ENCODE measurements around the gene PHACTR1. TPM values are rescaled to one million over a fixed set of nuclear protein-coding genes. Genes with fewer than 3 reads are reported as not detected.
A peak's percentile ranks its signal among the peaks of the same experiment; 100 is the strongest.

PHACTR1 gene
- total and polyA plus RNA-seq, 8 donors: 0.46 to 17.4 (median 6.4) TPM; not detected in 1

DNA sequence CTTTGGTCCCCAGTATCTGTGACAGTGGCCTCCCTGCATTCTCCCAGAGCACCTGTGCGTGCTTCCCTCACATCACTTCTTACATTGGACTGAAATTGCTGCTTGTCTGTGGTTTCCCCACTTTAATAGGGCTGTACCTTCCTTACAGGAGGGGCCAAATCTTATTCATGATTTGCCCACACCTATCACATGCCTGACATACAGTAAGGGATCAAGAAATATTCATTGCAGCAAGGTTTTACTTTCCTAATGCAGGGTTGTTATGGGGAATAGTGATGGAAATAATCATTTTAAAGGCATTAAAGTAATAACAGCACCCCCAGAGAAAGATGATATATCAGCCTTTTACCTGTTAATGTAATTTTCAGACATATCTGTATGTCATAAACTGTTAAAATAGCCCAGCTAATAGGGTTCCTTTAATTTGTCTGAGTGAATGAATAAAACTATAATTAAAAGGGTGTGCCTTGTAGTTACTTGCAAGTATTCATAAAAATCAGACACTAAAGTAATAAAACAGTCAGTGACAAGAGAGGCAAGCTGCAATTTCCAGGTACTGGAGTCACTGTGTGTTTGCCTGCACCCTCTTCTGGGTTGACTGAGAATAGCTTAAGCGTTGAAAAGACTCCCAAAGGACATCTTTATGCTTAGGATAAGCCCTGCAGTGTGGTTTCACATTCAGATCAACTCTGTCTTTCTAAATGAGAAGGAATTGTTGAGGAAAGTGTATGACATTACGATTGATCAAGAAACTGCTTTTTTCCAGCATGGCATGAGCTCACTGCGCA lies 182.7 kb downstream of the PHACTR1 start:
- H3K27ac ChIP-seq: no peak overlapping the region
- TF ChIP-seq POLR2AphosphoS5 (IDR thresholded peaks at IDR 0.05): no peak
- TF ChIP-seq POLR2A (IDR thresholded peaks at IDR 0.05): no peak
- TF ChIP-seq EP300 (IDR thresholded peaks at IDR 0.05): no peak
- no peak for TF ChIP-seq CTCF (IDR thresholded peaks at IDR 0.05)
- peaks cover 0 to 4% (median 0%) of the 10 kb centered on the region in 3 donors for H3K27me3 ChIP-seq
- no peak for DNase-seq
- 73 to 83% (median 79%) methylated on average over 3 to 4 of the region's 4 CpGs for WGBS, 5 donors
- peaks cover 0 to 8% (median 3%) of the 10 kb centered on the region in 4 donors for H3K4me1 ChIP-seq
- H3K9me3 ChIP-seq: no peaks in the 10 kb centered on the region
- no peak overlapping the region for H3K4me3 ChIP-seq
- H3K36me3 ChIP-seq: no peaks in the 10 kb centered on the region
- intact Hi-C loops (cut with DNase I; ENCODE audit: low total_unique reads): loop anchor here (10.0 kb wide), 1 partner anchor 264 kb away; no protein-coding TSS in a partner anchor

DNA sequence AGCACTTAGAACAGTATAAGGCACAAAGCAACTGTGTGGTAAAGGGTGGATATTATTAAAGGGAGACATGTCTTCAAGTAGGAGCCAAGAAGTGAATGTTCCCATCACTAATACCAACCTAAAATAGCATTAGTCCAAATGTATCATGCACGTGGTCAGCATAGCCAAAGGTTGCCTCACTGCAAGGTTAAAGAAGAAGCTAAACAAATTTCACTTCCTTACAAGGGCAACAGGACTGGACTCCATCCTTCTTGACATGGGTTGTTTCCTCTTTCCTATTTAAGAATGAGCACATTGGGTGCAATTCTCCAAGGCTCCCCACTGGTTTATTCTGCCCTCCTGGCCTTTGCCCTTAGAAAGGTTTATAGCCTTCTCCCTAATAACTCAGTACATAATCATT lies 186.7 kb downstream of the PHACTR1 start:
- 38 to 53% (median 41%) methylated on average over 1 of the region's 1 CpG for WGBS, 5 donors
- H3K4me3 ChIP-seq: no peak overlapping the region
- H3K27me3 ChIP-seq: no peaks in the 10 kb centered on the region
- no peak for DNase-seq
- H3K9me3 ChIP-seq: no peaks in the 10 kb centered on the region
- H3K27ac ChIP-seq: peak overlapping the region in 2 of 5 donors; percentile 27 to 75
- no peaks in the 10 kb centered on the region for H3K4me1 ChIP-seq
- intact Hi-C loops (cut with DNase I; ENCODE audit: low total_unique reads): no loop called here
- no peaks in the 10 kb centered on the region for H3K36me3 ChIP-seq
- TF ChIP-seq POLR2A (IDR thresholded peaks at IDR 0.05): no peak
- TF ChIP-seq POLR2AphosphoS5 (IDR thresholded peaks at IDR 0.05): peak in 2 of 3 donors; percentile 67 to 81
- peak; percentile 55 for TF ChIP-seq EP300 (IDR thresholded peaks at IDR 0.05)

GRCh38 chr6:12909833-12910232 lies 193.3 kb downstream of the PHACTR1 start:
- DNase-seq: peak in 1 of 2 donors; percentile 23
- Histone ChIP-seq H3K27ac (no peak overlapping the region), H3K36me3 (no peaks in the 10 kb centered on the region), H3K4me3 (no peak overlapping the region), H3K27me3 (no peaks in the 10 kb centered on the region), H3K9me3 (no peaks in the 10 kb centered on the region), H3K4me1 (peaks cover 0 to 5% (median 0%) of the 10 kb centered on the region in 4 donors)
- intact Hi-C loops (cut with DNase I; ENCODE audit: low total_unique reads): loop anchor here (10.0 kb wide), 1 partner anchor 425 kb away; no protein-coding TSS in a partner anchor
- TF ChIP-seq EP300 (IDR thresholded peaks at IDR 0.05): no peak
- TF ChIP-seq CTCF (IDR thresholded peaks at IDR 0.05): no peak
- no peak for TF ChIP-seq POLR2A (IDR thresholded peaks at IDR 0.05)
- TF ChIP-seq POLR2AphosphoS5 (IDR thresholded peaks at IDR 0.05): no peak
- 50 to 79% (median 71%) methylated on average over 6 of the region's 6 CpGs for WGBS, 5 donors

DNA sequence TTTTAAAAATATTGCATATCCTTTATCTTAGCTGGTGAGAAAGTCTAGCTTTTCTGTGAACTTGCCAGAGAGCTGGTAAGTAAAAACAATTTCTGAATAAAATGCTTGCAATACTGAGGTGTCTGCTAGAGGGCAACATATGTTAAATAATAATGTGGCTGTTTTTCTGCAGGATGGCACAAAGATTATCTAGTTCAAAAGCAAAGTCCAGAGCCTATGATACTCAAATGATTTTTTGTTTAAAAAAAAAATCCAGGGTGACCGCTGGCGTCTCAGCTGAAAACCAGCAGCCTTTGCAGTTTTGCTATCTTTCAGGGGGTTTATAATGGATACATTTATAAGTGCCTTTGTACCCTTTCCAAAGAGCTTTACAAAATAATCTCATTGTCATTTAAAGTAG lies 194.9 kb downstream of the PHACTR1 start:
- intact Hi-C loops (cut with DNase I; ENCODE audit: low total_unique reads): loop anchor here (10.0 kb wide), 1 partner anchor 423 kb away; no protein-coding TSS in a partner anchor
- H3K27ac ChIP-seq: no peak overlapping the region
- no peaks in the 10 kb centered on the region for H3K27me3 ChIP-seq
- H3K9me3 ChIP-seq: no peaks in the 10 kb centered on the region
- TF ChIP-seq CTCF (IDR thresholded peaks at IDR 0.05) (peak in 5 of 7 experiments; percentile 25 to 54 (median 41)), POLR2AphosphoS5 (IDR thresholded peaks at IDR 0.05) (no peak)
- H3K36me3 ChIP-seq: no peaks in the 10 kb centered on the region
- DNase-seq: peak in 1 of 2 donors; percentile 71
- H3K4me1 ChIP-seq: peaks cover 0 to 5% (median 0%) of the 10 kb centered on the region in 4 donors
- 22 to 42% (median 28%) methylated on average over 2 of the region's 2 CpGs for WGBS, 5 donors
- H3K4me3 ChIP-seq: no peak overlapping the region

Data from stomach (tissue), 9 donors.